Ectodermal cell (in vitro differentiated cells): ENCODE results near the gene NOC3L.
A peak's percentile ranks its signal among the peaks of the same experiment; 100 is the strongest.
"Not testable (repeated sequence)": the region's sequence is repeated elsewhere in the genome, so short reads cannot be mapped to it uniquely, and the experiment has no call there.

Experiments used
- H3K27ac ChIP-seq: 2 replicates; pipeline ENCODE4 v1.7.0; 2013; ENCODE audit warnings: mild to moderate bottlenecking, low read depth, low read length; ENCODE audit not compliant: insufficient read depth, poor library complexity, severe bottlenecking
- H3K27me3 ChIP-seq: 2 replicates; pipeline ENCODE4 v1.7.0; 2013; ENCODE audit warnings: mild to moderate bottlenecking, low read length; ENCODE audit not compliant: insufficient read depth, control insufficient read depth, poor library complexity, severe bottlenecking
- H3K36me3 ChIP-seq: one replicate; pipeline ENCODE4 v1.7.0; 2013; ENCODE audit warnings: low read length; ENCODE audit not compliant: control insufficient read depth, insufficient read depth
- H3K4me1 ChIP-seq: one replicate; pipeline ENCODE4 v1.7.0; 2013; ENCODE audit warnings: low read length; ENCODE audit not compliant: control insufficient read depth, insufficient read depth
- H3K4me3 ChIP-seq: 2 replicates; pipeline ENCODE4 v1.7.0; 2013; ENCODE audit warnings: low read depth, low read length, control low read depth; ENCODE audit not compliant: insufficient read depth
- H3K9me3 ChIP-seq: 2 replicates; pipeline ENCODE4 v1.7.0; 2013; ENCODE audit warnings: mild to moderate bottlenecking, low read length, moderate library complexity; ENCODE audit not compliant: control insufficient read depth
- WGBS, 2 experiments: methylation state at CpG; one replicate each; pipeline ENCODE4 v1.1.7; 2013; ENCODE audit warnings: missing lambda C conversion rate in 2 of 2; 5-methylcytosine and 5-hydroxymethylcytosine counted together

Gene NOC3L

GRCh38 chr10:94363251-94363565 lies 469 bp upstream of the NOC3L start:
- Histone ChIP-seq H3K4me1 (no peaks in the 10 kb centered on the region), H3K27ac (no peak overlapping the region), H3K36me3 (no peaks in the 10 kb centered on the region), H3K4me3 (peak overlapping the region; percentile 79), H3K27me3 (peaks cover 19% of the 10 kb centered on the region), H3K9me3 (no peaks in the 10 kb centered on the region)
- WGBS, 2 experiments, result 78% methylated on average over 8 of the region's 8 CpGs

- peaks cover 19% of the 10 kb centered on the region for H3K27me3 ChIP-seq
- no peaks in the 10 kb centered on the region for H3K9me3 ChIP-seq
- H3K4me1 ChIP-seq, result no peaks in the 10 kb centered on the region
- H3K4me3 ChIP-seq, result peak overlapping the region; percentile 79
- H3K27ac ChIP-seq, result no peak overlapping the region
- H3K36me3 ChIP-seq, result peaks cover 14% of the 10 kb centered on the region
- WGBS, 2 experiments, result 95 to 96% methylated on average over 3 to 4 of the region's 4 CpGs
These were observed 1.5 kb downstream of the NOC3L start for GRCh38 chr10:94361171-94361794.

- no peak overlapping the region for H3K27ac ChIP-seq
- peaks cover 14% of the 10 kb centered on the region for H3K36me3 ChIP-seq
- no peaks in the 10 kb centered on the region for H3K9me3 ChIP-seq
- no peaks in the 10 kb centered on the region for H3K27me3 ChIP-seq
- no peak overlapping the region for H3K4me3 ChIP-seq
- no peaks in the 10 kb centered on the region for H3K4me1 ChIP-seq
- WGBS, 2 experiments, result 77 to 82% methylated on average over 2 of the region's 2 CpGs
These were observed 4.3 kb downstream of the NOC3L start for GRCh38 chr10:94358480-94358879.

- no peak overlapping the region for H3K4me3 ChIP-seq
- WGBS, 2 experiments, result 97 to 100% methylated on average over 1 to 3 of the region's 3 CpGs
- no peaks in the 10 kb centered on the region for H3K27me3 ChIP-seq
- no peak overlapping the region for H3K27ac ChIP-seq
- peaks cover 14% of the 10 kb centered on the region for H3K36me3 ChIP-seq
- H3K4me1 ChIP-seq, result no peaks in the 10 kb centered on the region
- H3K9me3 ChIP-seq, result no peaks in the 10 kb centered on the region
These were observed 5.5 kb downstream of the NOC3L start for GRCh38 chr10:94357193-94357592.

- peaks cover 14% of the 10 kb centered on the region for H3K36me3 ChIP-seq
- no peaks in the 10 kb centered on the region for H3K9me3 ChIP-seq
- WGBS, 2 experiments, result 100% methylated on average over 1 of the region's 2 CpGs; no CpG with 5 or more reads in 1 of the 2 experiments
- no peaks in the 10 kb centered on the region for H3K4me1 ChIP-seq
- H3K4me3 ChIP-seq, result no peak overlapping the region
- H3K27ac ChIP-seq, result no peak overlapping the region
- H3K27me3 ChIP-seq, result no peaks in the 10 kb centered on the region
These were observed 6.9 kb downstream of the NOC3L start for GRCh38 chr10:94355841-94356240.

GRCh38 chr10:94353336-94353735 lies 9.4 kb downstream of the NOC3L start:
- no peaks in the 10 kb centered on the region for H3K9me3 ChIP-seq
- no peaks in the 10 kb centered on the region for H3K27me3 ChIP-seq
- WGBS, 2 experiments, result 95 to 96% methylated on average over 3 of the region's 3 CpGs
- H3K27ac ChIP-seq, result no peak overlapping the region
- H3K4me3 ChIP-seq, result no peak overlapping the region
- peaks cover 20% of the 10 kb centered on the region for H3K36me3 ChIP-seq
- no peaks in the 10 kb centered on the region for H3K4me1 ChIP-seq

GRCh38 chr10:94351089-94351488 lies 11.7 kb downstream of the NOC3L start:
- Histone ChIP-seq H3K9me3 (no peaks in the 10 kb centered on the region), H3K4me1 (no peaks in the 10 kb centered on the region), H3K27me3 (no peaks in the 10 kb centered on the region), H3K4me3 (no peak overlapping the region), H3K36me3 (peaks cover 5% of the 10 kb centered on the region), H3K27ac (no peak overlapping the region)

- not testable (repeated sequence) for H3K9me3 ChIP-seq, H3K27me3 ChIP-seq, H3K4me1 ChIP-seq, H3K27ac ChIP-seq, H3K4me3 ChIP-seq, H3K36me3 ChIP-seq
- 89 to 96% methylated on average over 3 to 4 of the region's 4 CpGs for WGBS, 2 experiments
These were observed 12.2 kb downstream of the NOC3L start for GRCh38 chr10:94350500-94350899.

GRCh38 chr10:94349327-94349726 lies 13.4 kb downstream of the NOC3L start:
- Histone ChIP-seq H3K27ac (no peak overlapping the region), H3K4me1 (no peaks in the 10 kb centered on the region), H3K36me3 (peaks cover 5% of the 10 kb centered on the region), H3K9me3 (no peaks in the 10 kb centered on the region), H3K27me3 (no peaks in the 10 kb centered on the region), H3K4me3 (no peak overlapping the region)
- whole genome bisulfite sequencing, 2 experiments, result 93% methylated on average over 3 of the region's 3 CpGs

GRCh38 chr10:94344522-94345122 lies 18.1 kb downstream of the NOC3L start:
- peaks cover 6% of the 10 kb centered on the region for H3K36me3 ChIP-seq
- no peaks in the 10 kb centered on the region for H3K27me3 ChIP-seq
- no peak overlapping the region for H3K4me3 ChIP-seq
- H3K9me3 ChIP-seq, result no peaks in the 10 kb centered on the region
- H3K27ac ChIP-seq, result no peak overlapping the region
- H3K4me1 ChIP-seq, result no peaks in the 10 kb centered on the region
- WGBS, 2 experiments, result 96% methylated on average over 4 to 5 of the region's 6 CpGs
